Ovary (tissue), 3 donors: ENCODE results near the gene OSBPL9.

Experiments
- CTCF ChIP-seq, 3 donors: fragments of 450-650 bp in 2 of 3; fragments of 200-600 bp in 1 of 3; IDR thresholded peaks; one replicate each; pipeline versions ENCODE4 v1.5.1 to v1.8.0; 2016 to 2022; ENCODE audit warnings: antibody characterized with exemption in 3 of 3, mild to moderate bottlenecking in 1 of 3
- EP300 ChIP-seq: sonication (generic); formaldehyde crosslinking; IDR thresholded peaks from one replicate; pipeline ENCODE4 v1.6.1; 2017; ENCODE audit warnings: antibody characterized with exemption
- POLR2A ChIP-seq: fragments of 450-650 bp; IDR thresholded peaks from one replicate; pipeline ENCODE4 v1.6.1; 2017; ENCODE audit warnings: antibody characterized with exemption, mild to moderate bottlenecking, moderate library complexity
- donor health status: DM: no; HTN: no; CAD: no.

GRCh38 chr1:51661081-51661518 is 44.2 kb downstream of the OSBPL9 start:
- no peak for TF ChIP-seq EP300
- TF ChIP-seq CTCF (IDR thresholded peaks at IDR 0.05), result no peak
- no peak for TF ChIP-seq POLR2A
